HK-2 (cell line): Measurements from ENCODE around the gene NLRC3.

ENCODE experiments used
- DNase-seq: peaks from one replicate; pipeline ENCODE4 v3.0.0-alpha.2; 2018; ENCODE audit not compliant: unreplicated experiment

The NLRC3 gene

DNA sequence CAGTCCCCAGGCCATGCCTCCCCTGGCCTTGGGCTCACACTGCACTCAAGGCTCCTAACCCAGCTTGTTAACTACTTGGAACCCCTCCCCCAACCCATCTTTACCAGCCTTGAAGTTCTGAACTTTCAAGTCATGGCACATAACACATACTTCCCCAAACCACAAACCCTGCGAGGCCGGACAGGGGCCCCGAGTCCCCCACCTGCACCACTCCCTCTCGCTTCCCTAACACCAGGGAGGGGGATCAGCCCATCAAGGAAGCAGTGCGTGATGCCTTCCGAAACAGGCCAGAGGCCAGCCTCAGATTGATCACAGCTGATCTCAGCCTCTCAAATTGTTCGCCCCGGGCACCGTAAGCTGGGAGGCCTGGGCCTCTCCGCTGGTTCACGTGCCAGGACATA is 3.0 kb upstream of the NLRC3 start:
- DNase-seq: no peak

DNA sequence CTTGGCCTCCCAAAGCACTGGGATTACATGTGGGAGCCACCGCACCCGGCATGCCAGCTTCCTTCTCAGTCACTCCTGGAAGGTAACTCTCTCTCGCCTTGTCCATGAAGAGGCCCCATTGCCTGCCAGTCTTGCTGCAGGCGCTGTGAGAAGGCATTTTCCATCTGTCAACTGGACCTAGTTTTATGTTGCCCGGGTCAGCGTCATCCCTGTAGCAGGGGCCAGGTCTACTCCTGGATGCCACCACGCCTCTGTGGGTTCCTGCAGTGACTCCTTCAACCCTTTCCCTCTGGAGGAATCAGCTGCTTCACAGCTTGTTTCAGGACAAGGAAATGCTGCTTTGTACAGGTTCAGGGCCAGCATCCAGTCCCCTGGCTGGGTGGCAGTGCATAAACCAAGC is 2.6 kb upstream of the NLRC3 start:
- no peak for DNase-seq

DNA sequence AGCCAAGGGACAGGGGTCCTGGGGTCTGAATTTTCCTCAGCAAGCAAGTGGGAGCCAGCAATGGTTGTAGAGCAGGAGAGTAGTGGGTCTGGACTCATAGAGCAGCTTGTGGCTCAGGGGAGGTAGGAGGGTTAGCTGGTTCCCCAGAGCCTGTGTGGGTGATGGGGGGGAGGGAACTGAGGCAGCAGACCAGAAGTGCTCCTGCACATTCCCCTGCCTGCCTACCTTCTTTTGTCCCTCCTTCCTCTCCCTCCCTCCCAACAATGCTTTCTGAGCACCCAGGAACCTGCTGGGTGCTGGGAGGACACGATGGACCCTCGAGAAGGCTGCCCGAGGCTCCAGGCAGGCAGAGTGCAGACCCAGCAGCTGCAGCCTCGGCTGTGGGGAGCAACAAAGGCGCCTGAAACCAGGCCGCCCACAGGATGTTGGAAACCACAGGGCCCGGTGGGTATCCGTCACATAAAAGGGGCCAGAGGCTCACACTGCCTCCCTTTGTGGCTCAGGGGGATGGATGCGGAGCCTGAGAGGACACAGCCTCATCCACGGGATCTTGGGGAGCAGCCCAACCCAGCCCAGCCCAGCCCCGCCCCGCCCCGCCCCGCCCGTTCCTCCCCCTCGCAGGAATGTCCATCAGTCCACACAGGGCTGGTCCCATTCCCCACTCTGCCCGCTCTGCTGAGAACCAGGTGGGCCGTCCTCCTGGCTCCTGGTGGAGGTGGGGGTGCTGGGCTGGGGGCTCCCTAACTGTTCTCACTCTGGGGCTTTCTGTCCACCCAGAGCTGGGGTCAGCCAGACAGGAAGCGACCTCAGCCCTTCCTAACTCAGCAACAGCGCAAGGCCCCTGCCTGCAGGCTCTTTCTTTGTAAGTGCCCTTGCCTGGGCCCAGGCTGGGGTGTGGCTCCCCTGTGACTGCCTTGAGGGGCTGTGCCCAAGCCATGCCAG is 1.7 kb upstream of the NLRC3 start:
- DNase-seq: no peak

DNA sequence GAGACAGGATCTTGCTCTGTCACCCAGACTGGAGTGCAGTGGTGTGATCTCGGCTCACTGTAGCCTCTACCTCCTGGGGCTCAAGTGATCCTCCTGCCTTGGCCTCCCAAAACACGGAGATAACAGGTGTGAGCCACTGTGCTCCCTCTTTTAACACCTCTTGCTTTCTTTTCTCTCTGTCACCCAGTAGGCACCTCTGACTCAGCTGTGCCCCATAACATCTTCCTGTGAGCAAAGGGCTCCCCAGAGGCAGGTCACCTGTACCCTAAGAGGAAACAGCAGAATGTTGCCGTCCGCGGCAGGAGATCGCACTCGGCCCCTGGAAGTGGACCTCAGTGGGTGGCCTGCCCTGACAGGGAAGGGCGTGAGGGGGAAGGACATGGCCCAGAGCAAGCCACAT is 918 bp upstream of the NLRC3 start:
- no peak for DNase-seq

DNA sequence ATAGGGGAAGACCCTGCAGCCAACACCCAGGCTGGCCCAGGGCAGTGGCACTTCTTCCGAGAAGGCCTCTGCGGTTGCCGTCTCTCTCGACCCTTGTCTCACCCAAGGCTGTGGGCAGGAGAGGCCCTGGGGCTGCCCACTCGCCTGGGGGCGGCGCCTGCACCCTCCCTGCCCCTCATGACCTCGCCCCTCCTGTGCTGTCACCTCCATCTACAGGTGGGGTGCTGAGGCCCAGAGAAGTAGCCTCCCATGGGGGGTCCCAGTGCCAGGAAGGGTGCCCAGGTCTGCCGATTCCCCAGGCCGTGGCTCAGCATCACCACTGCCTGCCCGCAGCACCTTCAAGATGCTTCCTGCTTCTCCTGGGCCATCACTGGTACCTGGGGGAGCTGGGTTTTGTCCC is 992 bp downstream of the NLRC3 start:
- DNase-seq: no peak

DNA sequence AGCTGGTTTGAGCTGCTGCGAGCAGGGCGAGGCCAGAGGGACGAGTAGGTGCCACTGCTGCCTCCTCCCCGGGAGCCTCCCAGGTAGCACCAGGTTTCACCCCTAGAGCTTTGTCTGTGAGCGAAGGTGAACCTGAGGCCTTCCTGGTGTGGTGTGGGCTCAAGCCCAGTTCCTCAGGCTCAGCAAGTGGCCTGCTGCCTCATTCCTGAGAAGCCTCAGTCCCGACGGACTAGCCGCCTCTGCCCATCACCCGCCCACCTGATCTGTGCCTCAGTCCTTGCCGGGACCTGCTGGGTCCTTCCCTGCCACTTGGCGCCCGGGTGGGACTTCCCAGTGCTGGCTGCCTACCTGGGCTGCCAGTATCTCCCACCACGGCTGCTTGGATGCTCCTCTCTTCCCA is 1.7 kb downstream of the NLRC3 start:
- no peak for DNase-seq

DNA sequence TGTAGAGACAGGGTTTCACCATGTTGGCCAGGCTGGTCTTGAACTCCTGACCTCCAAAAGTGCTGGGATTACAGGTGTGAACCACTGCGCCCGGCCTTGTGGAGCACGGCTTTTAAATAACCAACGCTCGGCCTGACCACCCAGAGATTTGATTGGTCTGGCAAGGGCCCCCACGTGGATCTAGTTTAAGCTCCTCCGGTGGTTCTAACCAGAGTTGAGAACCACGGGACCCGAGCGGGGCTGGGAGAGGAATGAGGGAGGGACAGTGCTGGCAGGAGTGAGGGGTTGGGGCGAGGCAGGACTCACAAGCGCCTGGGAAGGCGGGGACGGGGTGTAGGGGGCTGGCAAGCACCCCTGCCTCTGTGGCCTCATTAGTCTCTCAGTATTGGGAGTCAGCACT is 3.0 kb downstream of the NLRC3 start:
- no peak for DNase-seq

DNA sequence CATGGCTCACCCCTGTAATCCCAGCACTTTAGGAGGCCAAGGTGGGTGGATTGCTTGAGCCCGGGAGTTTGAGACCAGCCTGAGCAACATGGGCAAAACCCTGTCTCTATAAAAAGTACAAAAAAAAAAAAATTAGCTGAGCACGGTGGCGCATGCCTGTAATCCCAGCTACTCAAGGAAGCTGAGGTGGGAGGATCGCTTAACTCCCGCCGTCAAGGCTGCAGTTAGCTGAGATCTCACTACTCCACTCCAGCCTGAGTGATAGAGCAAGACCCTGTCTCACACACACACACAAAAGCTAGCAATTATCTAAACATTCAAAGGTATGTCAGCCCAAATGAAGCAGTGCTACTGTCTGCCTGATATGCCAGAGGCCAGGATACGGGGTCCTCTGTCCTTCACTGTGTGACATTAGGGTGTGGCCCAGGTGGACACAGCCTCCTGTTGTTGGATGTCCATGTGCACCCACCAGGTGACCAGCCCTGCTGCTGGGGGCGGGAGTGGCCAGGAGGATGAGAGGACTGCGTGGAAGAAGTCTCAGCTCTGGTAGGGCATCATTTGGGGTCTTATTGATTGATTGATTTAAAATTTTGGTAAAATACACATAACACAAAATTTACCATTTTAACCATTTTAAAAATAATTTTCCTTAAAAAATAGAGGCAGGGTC is 3.9 kb downstream of the NLRC3 start:
- no peak for DNase-seq

DNA sequence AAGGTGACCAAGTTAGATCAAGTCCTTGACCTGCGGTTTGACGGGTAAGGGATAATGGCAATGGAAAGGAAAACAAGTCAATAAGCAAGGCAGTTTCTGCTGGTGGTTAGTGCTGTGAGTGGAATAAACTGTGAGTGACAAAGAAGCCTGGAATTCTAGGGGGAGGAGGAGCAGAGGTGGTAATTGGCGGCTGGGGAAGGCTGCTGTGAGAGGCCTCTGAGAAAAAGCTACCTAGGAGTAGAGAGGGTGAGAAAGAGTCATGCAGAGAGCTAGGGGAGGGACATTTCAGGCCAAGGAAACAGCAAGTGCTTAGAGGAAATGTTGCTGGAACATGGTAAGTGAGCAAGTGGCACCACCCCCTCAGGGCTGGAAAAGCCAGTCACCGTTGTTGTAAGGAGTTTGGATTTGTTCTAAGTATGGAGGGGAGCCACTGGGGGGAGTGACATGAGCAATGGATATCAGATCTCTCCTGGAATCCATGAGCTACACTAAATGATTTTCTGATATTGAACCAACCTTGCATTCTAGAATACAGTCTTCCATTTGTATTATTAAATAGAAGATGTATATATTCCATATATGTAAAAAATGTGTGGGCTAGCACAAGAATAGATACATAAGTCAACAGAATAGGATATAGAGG is 6.7 kb downstream of the NLRC3 start:
- peak; percentile 11 for DNase-seq

DNA sequence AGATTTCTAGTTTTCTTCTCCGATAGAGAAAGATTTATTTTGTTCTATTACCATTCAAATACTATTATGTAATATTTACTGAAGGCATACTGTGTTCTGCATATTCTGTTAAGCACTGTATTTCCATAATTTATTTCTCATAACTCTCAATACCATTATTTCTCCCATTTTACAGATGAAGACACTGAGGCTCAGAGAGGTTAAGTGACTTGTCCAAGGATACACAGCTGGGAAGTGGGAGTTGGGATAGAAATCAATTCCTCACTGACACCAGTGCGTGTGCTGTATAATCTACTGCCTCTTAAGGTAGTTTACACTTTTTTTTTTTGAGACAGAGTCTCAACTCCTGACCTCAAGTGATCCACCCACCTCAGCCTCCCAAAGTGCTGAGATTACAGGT is 7.4 kb downstream of the NLRC3 start:
- no peak for DNase-seq

DNA sequence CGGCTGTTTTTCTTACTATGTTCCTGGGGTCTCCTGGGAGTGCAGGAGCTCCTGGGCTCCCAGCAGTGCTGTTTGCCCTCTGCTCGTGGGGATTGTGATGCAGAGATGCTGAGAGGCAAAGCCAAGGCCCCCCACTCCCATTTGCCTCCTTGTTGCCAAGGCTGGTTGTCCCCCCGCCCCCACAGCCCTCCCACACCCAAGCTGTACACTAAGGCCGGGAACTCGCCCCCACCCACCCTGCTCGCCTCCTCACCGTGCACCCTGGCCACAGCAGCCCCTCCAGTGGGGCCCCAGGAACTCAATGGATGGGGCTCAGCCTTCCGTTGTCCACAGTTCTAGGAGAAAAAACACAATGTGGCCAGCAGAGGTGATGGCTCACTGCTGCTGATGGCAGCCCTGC is 10.2 kb downstream of the NLRC3 start:
- DNase-seq: no peak

DNA sequence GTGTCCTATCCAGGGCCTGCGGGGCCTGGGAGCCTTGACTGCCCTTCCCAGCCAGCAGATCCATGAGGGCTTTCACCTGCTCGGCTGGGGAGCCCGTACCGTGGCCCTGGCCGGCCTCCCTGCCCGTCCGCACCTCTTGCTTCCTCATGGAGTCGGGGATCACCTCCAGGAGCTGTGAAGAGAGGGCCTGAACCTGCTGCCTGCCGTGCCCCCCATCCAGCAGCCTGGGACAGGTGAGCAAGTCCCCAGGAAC is 12.4 kb downstream of the NLRC3 start:
- DNase-seq: no peak

DNA sequence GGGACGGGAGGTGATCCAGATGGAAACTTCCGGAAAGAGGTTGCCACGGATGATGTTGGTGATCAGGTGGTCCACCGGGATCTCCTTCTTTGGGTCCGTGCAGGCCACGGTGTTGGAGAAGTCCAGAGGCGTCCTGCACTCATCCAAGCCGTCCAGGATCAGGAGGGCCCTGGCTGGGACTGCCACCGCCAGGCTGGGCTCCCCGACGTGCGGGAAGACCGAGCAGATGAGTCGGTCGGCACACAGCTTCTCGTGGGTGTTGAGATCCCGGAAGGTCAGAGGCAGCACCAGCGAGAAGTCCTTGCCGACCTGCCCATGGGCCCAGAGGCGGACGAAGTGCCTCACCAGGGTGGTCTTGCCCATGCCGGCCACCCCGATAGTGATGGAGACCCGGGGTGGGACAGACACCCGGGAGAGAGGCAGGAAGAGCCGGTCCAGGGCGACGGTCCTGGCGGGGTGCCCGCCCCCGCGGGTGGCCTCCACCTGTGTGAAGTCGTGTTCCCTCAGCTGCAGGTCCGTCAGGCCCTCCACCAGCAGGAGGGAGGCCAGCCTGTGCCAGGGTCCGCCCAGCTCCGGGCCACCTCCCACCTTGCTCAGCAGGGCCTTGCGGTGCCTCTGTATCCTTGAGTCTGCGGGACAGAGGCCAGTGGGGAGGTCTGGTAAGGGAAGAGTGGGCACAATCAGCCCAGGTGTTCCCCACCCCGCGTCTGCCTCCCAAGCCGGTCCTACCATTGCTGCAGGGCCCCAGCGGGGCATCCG is 12.9 kb downstream of the NLRC3 start:
- DNase-seq: no peak

DNA sequence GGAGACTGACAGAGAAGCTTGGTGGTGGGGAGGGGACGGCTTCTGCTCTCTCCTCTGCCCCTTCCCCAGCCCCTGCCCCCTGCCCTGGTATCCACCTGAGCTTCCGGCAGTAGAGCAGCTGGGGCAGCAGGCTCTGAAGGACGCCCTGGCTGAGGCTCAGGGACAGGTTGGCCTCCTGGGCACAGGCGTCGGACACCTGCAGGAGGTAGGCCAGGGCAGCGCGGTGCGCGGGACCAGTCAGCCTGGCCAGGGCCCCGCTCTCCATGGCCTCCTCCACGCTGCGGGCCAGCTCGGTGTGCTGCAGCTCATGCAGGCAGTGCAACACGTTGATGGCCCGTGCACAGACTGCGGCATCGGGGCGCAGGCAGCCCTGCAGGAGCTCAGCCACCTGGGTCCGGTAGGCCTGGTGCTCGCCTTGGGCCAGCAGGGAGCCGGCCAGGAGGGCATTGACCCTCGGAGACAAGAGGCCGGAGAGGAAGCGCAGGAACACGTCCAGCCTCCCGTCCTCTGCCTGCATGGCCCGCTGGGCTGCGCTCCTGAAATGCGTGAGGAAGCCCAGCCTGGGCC is 14.2 kb downstream of the NLRC3 start:
- DNase-seq: no peak

DNA sequence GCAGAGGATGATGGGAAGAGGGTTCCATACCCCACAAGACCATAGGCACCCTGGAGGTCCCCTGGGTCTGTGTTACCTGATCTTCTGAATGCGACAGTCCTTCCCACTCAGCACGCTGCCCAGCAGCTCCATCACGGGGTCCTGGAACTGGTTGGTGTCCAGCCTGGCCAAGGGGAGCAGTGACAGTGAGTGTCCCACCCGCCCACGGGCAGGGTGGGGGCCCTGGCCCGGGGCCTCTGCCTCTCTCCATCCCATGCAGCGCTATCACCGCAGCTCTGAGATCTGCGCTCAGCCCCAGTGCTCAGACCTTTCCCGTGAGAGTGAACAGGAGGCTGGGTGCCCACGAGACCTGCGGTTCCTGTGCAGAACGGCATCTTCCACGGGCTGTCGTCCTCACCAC is 15.6 kb downstream of the NLRC3 start:
- DNase-seq: no peak

DNA sequence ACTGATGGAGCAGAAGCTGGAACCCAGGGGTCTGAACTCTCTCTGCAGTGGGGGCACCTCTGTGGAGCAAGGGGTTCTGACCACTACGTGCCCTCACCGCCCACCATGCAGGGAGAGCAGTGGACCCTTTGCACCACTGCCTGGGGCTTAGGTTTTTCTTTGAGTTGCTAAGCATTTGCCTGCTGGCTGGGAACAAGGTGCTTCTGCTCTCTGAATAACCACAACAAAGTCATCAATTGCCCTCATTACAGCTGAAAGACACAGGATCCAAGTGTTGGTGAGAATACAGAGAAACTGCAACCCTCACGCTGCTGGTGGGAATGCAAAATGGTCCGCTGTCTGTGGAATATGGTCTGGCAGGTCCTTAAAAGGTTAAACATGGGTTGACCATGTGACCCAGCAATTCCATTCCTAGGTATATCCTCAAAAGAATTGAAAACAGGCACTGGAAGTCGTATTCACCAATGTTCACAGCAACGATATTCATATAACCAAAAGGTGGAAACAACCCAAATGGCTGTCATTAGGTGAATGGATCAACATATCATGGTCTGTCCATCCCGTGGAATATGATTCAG is 22.8 kb downstream of the NLRC3 start:
- DNase-seq: no peak

DNA sequence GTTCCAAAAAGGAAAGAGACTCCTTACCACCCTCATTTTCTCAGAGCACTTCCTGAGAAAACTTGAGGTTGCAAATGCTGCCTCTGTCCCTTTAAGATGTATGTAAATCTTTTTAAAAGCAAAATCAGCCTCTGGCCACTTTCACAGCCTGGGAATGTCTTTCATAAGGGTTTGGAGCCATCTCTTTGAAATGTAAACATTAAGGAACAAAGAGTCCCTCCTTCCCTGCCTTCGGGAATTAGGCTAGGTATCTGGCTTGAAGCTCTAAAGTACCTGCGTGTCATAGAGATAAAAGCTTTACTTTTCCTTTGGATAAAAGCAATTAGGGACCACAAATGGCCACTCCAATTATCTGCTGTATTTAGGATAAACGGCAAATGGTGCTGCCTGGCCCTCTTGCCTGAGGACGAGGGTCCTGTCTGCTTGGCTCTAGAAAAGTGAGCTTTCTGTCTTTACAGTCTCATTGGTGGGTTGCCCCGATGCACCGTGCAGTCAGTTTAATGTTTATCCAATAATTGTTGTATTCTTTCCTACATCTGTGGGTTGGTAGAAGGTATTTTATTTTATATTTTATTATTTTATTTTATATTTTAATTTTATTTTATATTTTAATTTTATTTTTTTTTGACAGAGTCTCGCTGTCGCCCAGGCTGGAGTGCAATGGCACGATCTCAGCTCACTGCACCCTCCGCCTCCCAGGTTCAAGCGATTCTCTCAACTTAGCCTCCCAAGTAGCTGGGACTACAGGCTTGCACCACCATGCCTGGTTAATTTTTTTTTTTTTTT is 23.9 kb downstream of the NLRC3 start:
- DNase-seq: no peak

DNA sequence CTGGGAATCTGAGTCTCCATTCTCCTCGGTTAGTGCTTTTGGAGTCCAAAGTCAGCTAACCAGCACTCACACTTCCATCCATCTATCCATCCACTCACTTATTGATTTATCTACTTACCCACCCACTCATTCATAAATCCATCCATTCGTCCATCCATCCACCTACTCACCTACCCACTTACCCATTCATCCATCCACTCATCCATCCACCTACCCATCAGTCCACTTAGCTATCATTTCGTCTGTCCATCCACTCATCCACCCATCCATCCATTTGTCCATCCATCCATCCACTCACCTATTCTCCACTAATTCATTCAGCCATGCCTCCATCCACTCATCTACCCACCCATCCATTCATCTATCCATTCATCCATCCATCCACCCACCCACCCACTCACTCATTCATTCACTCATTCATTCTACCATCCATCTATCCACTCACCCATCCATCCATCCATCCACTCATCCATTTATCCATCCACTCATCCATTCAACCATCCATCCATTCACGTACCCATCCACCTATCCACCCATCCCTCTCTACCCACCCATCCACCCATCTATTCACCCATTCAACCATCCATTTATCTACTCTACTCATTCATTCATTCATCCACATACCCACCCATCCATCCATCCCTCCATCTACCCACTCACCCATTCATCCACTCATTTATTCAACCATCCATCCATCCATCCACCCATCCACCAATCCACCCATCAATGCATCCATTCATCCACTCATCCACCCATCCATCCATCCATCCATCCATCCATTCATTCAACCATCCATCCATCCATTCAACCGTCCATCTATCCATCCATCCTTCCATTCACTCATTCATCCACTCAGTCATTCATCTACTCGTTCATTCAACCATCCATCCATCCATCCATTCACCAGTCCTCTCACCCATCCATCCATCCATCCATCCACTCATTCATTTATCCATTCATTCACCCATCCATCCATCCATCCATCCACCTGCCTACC is 26.1 kb downstream of the NLRC3 start:
- no peak for DNase-seq

DNA sequence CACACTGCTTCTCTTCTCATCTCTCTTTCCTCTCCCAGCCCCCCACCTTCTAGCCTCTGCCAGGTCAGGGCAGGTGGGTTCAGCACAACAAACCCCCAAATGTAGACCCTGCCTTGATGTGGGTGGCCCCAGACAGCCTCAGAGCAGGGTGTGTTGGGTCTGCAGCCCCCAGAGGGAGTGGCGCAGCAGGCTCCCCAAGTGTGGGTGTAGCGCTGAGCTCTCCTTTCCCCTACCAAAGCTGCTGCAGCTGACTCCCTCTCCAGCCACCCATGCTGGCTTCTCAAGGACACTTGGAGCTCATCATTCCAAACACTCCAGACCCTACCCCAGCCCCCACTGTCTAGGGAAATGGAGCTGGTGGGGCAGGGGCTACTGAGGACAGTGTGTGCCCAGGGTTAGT is 27.3 kb downstream of the NLRC3 start:
- DNase-seq: no peak

DNA sequence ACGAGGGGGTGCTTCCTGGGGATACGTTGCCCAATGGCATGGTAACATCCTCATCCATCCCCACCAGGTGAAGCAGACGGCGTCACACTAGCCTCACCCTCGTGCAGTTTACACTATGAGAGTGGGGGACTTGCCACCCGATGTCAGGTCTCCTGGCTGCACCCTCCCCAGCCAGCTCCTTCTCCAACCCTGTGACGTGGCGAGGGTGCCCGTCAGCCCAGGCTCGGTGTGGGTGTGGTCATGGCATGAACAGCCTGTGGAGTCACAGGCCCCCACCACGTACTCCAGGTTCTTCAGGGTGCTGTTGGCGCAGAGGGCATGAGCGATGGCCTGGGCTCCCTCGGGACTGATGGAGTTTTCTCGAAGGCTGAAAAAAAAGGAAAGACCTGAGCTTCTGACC is 28.3 kb downstream of the NLRC3 start:
- DNase-seq: no peak
